Neuronal stem cell (in vitro differentiated cells): ENCODE measurements around the gene CACNA2D2.

Source experiments
- DNase-seq: peaks from one replicate; pipeline ENCODE4 v3.0.0-alpha.2; 2013; ENCODE audit warnings: low spot score
- H2AFZ ChIP-seq: one replicate; pipeline ENCODE4 v1.6.1; 2013; ENCODE audit warnings: mild to moderate bottlenecking, low read length, inconsistent platforms
- H2AK5ac ChIP-seq: 2 replicates; pipeline ENCODE4 v1.6.1; 2013; ENCODE audit warnings: low read depth, mild to moderate bottlenecking, inconsistent platforms, low read length, moderate library complexity, mixed read lengths
- H2BK120ac ChIP-seq: 2 replicates; pipeline ENCODE4 v1.6.1; 2013; ENCODE audit warnings: low read depth, mild to moderate bottlenecking, inconsistent platforms, low read length, moderate library complexity, mixed read lengths
- H2BK12ac ChIP-seq: one replicate; pipeline ENCODE4 v1.6.1; 2013; ENCODE audit warnings: low read length, inconsistent platforms
- H2BK15ac ChIP-seq: 2 replicates; pipeline ENCODE4 v1.6.1; 2013; ENCODE audit warnings: mild to moderate bottlenecking, low read length, inconsistent platforms, mixed read lengths
- H2BK5ac ChIP-seq: one replicate; pipeline ENCODE4 v1.6.1; 2013; ENCODE audit warnings: inconsistent platforms, mild to moderate bottlenecking, low read length, moderate library complexity
- H3K14ac ChIP-seq: one replicate; pipeline ENCODE4 v1.6.1; 2013; ENCODE audit warnings: low read length, inconsistent platforms
- H3K18ac ChIP-seq: 2 replicates; pipeline ENCODE4 v1.6.1; 2013; ENCODE audit warnings: low read length, inconsistent platforms
- H3K23ac ChIP-seq: 2 replicates; pipeline ENCODE4 v1.6.1; 2013; ENCODE audit warnings: low read depth, mild to moderate bottlenecking, mixed read lengths, low read length, inconsistent platforms; ENCODE audit not compliant: poor library complexity
- H3K27ac ChIP-seq: replicated peaks from 3 replicates; pipeline ENCODE4 v1.5.1; 2013; ENCODE audit warnings: low read length, inconsistent platforms
- H3K27me3 ChIP-seq, 3 experiments: 2 replicates each; pipeline ENCODE4 v1.6.1; 2013; ENCODE audit warnings: low read length in 3 of 3, mild to moderate bottlenecking in 2 of 3, inconsistent platforms in 1 of 3, low read depth in 1 of 3, mixed read lengths in 1 of 3, moderate library complexity in 1 of 3; ENCODE audit not compliant: control insufficient read depth in 3 of 3, insufficient read depth in 3 of 3
- H3K36me3 ChIP-seq, 2 donors: replicated peaks in 1 of 2; 2 replicates each; pipeline ENCODE4 v1.6.1; 2013; ENCODE audit warnings: low read length in 2 of 2; ENCODE audit not compliant: control insufficient read depth in 2 of 2, insufficient read depth in 2 of 2
- H3K4ac ChIP-seq: 2 replicates; pipeline ENCODE4 v1.6.1; 2013; ENCODE audit warnings: inconsistent platforms, mild to moderate bottlenecking, low read length, moderate library complexity
- H3K4me1 ChIP-seq, 2 donors: 1 replicate in 1 of 2; 2 replicates in 1 of 2; pipeline ENCODE4 v1.6.1; 2013; ENCODE audit warnings: low read length in 2 of 2, low read depth in 1 of 2; ENCODE audit not compliant: control insufficient read depth in 2 of 2, insufficient read depth in 1 of 2
- H3K4me2 ChIP-seq: one replicate; pipeline ENCODE4 v1.6.1; 2013; ENCODE audit warnings: mild to moderate bottlenecking, low read length, inconsistent platforms; ENCODE audit not compliant: insufficient read depth, poor library complexity, severe bottlenecking
- H3K4me3 ChIP-seq, 2 donors: 2 replicates each; pipeline ENCODE4 v1.5.1; 2013; ENCODE audit warnings: low read length in 2 of 2, mild to moderate bottlenecking in 2 of 2, inconsistent platforms in 1 of 2, moderate library complexity in 1 of 2
- H3K79me1 ChIP-seq: one replicate; pipeline ENCODE4 v1.6.1; 2013; ENCODE audit warnings: low read depth, mild to moderate bottlenecking, inconsistent platforms, low read length, moderate library complexity
- H3K9ac ChIP-seq: one replicate; pipeline ENCODE4 v1.6.1; 2013; ENCODE audit warnings: mild to moderate bottlenecking, low read depth, low read length, inconsistent platforms; ENCODE audit not compliant: poor library complexity
- H3K9me3 ChIP-seq, 2 donors: replicated peaks in 1 of 2; 2 replicates each; pipeline versions ENCODE3 to v1.6.1; 2013; ENCODE audit warnings: low read length in 2 of 2, mild to moderate bottlenecking in 2 of 2, inconsistent platforms in 1 of 2, low read depth in 1 of 2, mixed read lengths in 1 of 2, moderate library complexity in 1 of 2; ENCODE audit not compliant: control insufficient read depth in 2 of 2, insufficient read depth in 1 of 2
- H4K8ac ChIP-seq: one replicate; pipeline ENCODE4 v1.6.1; 2013; ENCODE audit warnings: low read depth, mild to moderate bottlenecking, inconsistent platforms, low read length, moderate library complexity
- H4K91ac ChIP-seq: one replicate; pipeline ENCODE4 v1.6.1; 2013; ENCODE audit warnings: low read length, low read depth, mild to moderate bottlenecking, inconsistent platforms; ENCODE audit not compliant: poor library complexity
- WGBS, 2 donors: extraction: QIAGEN DNeasy Blood & Tissue Kit; methylation state at CpG; one replicate each; pipeline ENCODE4 v1.1.7; 2013; ENCODE audit warnings: missing lambda C conversion rate in 2 of 2, mixed read lengths in 1 of 2; ENCODE audit not compliant: insufficient read length in 2 of 2, insufficient replicate concordance in 1 of 2; ENCODE audit errors: extremely low coverage in 2 of 2; 5-methylcytosine and 5-hydroxymethylcytosine counted together

CACNA2D2 gene

DNA sequence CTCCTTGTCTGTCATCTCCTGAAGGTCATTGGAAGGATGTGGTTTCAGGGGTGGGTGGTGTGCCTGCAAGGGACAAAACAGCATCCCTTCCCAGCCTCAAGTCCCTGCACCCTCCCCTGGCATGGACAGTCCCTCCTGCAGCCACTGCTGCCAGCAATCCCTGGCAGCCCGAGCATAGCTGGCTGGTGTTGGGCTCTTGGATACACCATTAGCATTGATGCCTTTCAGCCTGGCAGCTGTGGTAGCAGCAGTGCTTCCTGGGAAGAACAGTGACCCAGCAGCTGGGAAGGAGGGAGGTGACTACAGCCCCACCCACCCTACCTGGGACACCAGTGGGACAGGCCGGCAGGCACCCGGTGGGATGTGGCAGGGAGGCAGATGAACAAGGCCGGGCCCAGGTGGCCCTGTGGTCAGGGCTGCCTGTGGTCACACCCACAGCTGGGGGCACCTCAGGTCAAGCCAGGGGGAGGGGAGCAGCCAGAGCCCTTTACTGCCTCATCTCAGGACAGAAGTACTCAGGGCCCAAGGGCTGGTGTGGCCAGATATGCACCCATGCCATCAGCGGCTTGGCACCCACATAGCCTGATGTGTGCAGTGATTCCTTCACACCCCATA is 111.2 kb downstream of the CACNA2D2 start:
- Histone ChIP-seq H3K9me3 (no peaks in the 10 kb centered on the region), H2BK15ac (no peak overlapping the region), H2BK5ac (no peak overlapping the region), H3K4me2 (no peak overlapping the region), H3K36me3 (no peaks in the 10 kb centered on the region), H4K8ac (no peak overlapping the region), H3K4me1 (peaks cover 3 to 15% of the 10 kb centered on the region in 2 donors), H2AFZ (no peak overlapping the region), H3K79me1 (no peaks in the 10 kb centered on the region), H3K9ac (peak overlapping the region; percentile 50), H3K14ac (no peak overlapping the region), H2AK5ac (peak overlapping the region; percentile 44), H3K23ac (peak overlapping the region; percentile 75), H3K4me3 (peak overlapping the region in 1 of 2 donors; percentile 51), H2BK120ac (no peak overlapping the region), H3K27ac (no peak overlapping the region), H3K27me3 (peaks cover 0 to 76% (median 0%) of the 10 kb centered on the region in 3 experiments), H3K4ac (no peak overlapping the region), H2BK12ac (no peak overlapping the region), H4K91ac (no peak overlapping the region), H3K18ac (peak overlapping the region; percentile 33)
- WGBS, 2 donors, result no CpG with 5 or more reads among the region's 5 CpGs
- DNase-seq, result no peak

DNA sequence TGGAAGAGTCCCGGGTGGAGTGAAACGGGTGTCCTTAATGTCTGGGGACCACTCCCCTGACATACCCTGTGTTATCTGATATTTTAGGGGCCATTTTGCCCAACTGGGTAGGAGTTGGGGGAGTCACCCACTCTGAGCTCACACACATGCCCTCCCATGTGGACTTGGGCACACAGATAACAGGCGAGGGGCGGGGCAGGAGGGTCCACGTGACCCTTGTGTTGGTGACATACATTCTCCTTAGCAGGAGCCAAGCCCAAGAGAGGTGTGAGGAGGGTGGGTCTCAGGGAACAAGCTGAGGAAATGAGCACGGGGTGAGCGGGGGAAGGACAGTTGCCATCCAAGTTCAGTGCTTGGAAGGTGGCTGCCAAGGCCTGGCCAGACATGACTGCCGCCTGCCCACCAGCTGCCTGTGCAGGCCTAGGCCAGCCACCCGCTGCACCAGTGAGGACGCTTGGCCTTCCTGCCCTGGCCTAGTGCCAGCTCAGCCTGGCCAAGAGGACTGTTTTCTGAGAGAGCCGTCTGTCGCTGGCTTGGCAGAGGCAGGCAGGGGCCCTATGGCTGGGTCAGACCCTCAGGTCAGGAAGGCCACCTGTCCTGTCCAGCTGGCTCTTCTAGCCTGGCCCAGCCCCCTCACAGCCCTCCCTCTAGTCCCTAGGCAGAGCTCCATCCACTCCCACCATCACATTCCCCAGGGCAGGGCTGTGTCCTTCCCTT is 112.8 kb downstream of the CACNA2D2 start:
- Histone ChIP-seq H3K27ac (no peak overlapping the region), H3K4me2 (no peak overlapping the region), H3K18ac (no peak overlapping the region), H2AK5ac (peak overlapping the region; percentile 42), H3K9me3 (no peaks in the 10 kb centered on the region), H3K9ac (peak overlapping the region; percentile 12), H3K4me3 (no peak overlapping the region), H2BK12ac (peak overlapping the region; percentile 7), H4K8ac (no peak overlapping the region), H3K14ac (peak overlapping the region; percentile 14), H3K4me1 (peaks cover 3 to 5% of the 10 kb centered on the region in 2 donors), H2BK15ac (peak overlapping the region; percentile 15), H3K79me1 (no peaks in the 10 kb centered on the region), H2BK120ac (no peak overlapping the region), H3K36me3 (no peaks in the 10 kb centered on the region), H3K27me3 (peaks cover 0 to 87% (median 0%) of the 10 kb centered on the region in 3 experiments), H3K4ac (no peak overlapping the region), H4K91ac (no peak overlapping the region), H3K23ac (no peak overlapping the region), H2AFZ (no peak overlapping the region), H2BK5ac (no peak overlapping the region)
- no CpG with 5 or more reads among the region's 12 CpGs for WGBS, 2 donors
- DNase-seq, result no peak

DNA sequence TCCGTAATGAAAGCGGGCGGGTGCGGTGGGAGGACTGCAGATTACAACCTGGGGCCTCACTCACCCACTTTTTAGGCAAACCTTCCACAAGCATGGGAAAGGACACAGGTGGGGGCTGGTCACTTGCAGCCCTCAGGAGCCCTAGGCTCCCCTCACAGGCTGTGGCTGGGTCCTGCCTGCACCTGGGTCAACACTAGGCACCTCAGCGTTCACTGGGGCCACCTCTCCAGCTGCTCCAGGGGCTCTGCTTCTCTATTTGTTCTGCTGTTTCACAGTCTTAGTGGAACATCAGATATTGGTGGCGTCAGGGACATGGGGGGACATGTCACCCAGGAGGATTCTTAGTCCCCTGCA is 114.0 kb downstream of the CACNA2D2 start:
- Histone ChIP-seq H3K4me2 (no peak overlapping the region), H2BK15ac (no peak overlapping the region), H3K14ac (peak overlapping the region; percentile 56), H3K9ac (no peak overlapping the region), H2AK5ac (no peak overlapping the region), H4K91ac (no peak overlapping the region), H3K36me3 (no peaks in the 10 kb centered on the region), H2BK120ac (no peak overlapping the region), H3K4me3 (no peak overlapping the region), H3K27me3 (peaks cover 0 to 92% (median 0%) of the 10 kb centered on the region in 3 experiments), H3K18ac (no peak overlapping the region), H2BK12ac (no peak overlapping the region), H3K79me1 (peaks cover 1% of the 10 kb centered on the region), H3K9me3 (no peaks in the 10 kb centered on the region), H3K23ac (no peak overlapping the region), H3K4me1 (peaks cover 3 to 5% of the 10 kb centered on the region in 2 donors), H3K4ac (no peak overlapping the region), H2AFZ (no peak overlapping the region), H4K8ac (no peak overlapping the region), H3K27ac (no peak overlapping the region), H2BK5ac (no peak overlapping the region)
- no CpG with 5 or more reads among the region's 6 CpGs for WGBS, 2 donors
- no peak for DNase-seq

DNA sequence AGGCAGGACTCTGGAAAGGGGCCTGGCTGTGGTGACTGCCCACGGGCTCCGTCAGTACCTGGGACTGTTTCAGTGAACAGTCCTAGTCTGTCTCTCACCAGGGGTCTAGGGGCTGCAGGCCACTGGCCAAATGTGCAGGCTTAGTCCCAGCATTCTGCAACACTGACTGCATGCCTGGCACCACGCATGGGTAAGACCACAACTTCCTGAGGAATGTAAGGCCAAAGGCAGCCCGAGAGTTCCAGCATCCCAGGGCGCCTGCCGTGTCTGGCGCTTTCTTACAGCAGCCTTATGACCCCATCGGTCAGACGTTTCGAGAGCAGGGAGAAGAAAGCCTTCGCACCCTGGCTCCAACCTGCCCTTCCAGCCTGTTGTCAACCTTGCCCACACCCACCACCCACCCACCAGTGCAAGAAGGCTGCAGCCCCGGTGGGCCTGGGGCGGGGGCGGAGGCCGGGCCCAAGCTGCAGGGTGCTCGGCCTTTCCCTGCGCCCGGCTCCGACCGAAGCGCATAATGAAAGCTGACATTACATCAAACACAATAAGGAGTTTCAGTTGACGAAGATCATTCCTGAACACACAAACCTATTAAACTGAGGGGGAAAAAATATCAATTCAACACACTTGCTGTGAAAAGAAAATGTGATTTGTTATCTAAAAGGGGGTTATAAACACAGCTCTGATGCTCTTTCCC is 114.6 kb downstream of the CACNA2D2 start:
- H3K14ac ChIP-seq, result peak overlapping the region; percentile 67
- WGBS, 2 donors, result no CpG with 5 or more reads among the region's 22 CpGs

More for the DNA sequence above, 114.6 kb downstream of the CACNA2D2 start:
- Histone ChIP-seq H3K9me3 (no peaks in the 10 kb centered on the region), H2AK5ac (peak overlapping the region; percentile 20), H3K36me3 (no peaks in the 10 kb centered on the region), H2AFZ (peak overlapping the region; percentile 60), H3K4me3 (no peak overlapping the region), H2BK15ac (peak overlapping the region; percentile 86), H3K4me1 (peaks cover 3 to 5% of the 10 kb centered on the region in 2 donors), H3K18ac (peak overlapping the region; percentile 24), H4K8ac (no peak overlapping the region), H2BK120ac (peak overlapping the region; percentile 87), H3K27me3 (peaks cover 0 to 92% (median 0%) of the 10 kb centered on the region in 3 experiments), H3K79me1 (peaks cover 1% of the 10 kb centered on the region), H3K4ac (no peak overlapping the region), H3K9ac (no peak overlapping the region), H3K27ac (no peak overlapping the region), H2BK12ac (no peak overlapping the region), H2BK5ac (peak overlapping the region; percentile 88), H4K91ac (no peak overlapping the region), H3K4me2 (no peak overlapping the region), H3K23ac (no peak overlapping the region)
- no peak for DNase-seq
